ENCODE results near the gene SLC18A3.

The SLC18A3 gene

GRCh38 chr10:49610458-49611165, 502 bp downstream of the SLC18A3 start:
- TF ChIP-seq, protein P1, sequence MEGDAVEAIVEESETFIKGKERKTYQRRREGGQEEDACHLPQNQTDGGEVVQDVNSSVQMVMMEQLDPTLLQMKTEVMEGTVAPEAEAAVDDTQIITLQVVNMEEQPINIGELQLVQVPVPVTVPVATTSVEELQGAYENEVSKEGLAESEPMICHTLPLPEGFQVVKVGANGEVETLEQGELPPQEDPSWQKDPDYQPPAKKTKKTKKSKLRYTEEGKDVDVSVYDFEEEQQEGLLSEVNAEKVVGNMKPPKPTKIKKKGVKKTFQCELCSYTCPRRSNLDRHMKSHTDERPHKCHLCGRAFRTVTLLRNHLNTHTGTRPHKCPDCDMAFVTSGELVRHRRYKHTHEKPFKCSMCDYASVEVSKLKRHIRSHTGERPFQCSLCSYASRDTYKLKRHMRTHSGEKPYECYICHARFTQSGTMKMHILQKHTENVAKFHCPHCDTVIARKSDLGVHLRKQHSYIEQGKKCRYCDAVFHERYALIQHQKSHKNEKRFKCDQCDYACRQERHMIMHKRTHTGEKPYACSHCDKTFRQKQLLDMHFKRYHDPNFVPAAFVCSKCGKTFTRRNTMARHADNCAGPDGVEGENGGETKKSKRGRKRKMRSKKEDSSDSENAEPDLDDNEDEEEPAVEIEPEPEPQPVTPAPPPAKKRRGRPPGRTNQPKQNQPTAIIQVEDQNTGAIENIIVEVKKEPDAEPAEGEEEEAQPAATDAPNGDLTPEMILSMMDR (IDR thresholded peaks at IDR 0.05; ENCODE audit: low read length, missing control alignments): no peak
- no peak for DNase-seq (ENCODE audit: low read depth)
- no peak overlapping the region for H3K4me3 ChIP-seq (replicated peaks; ENCODE audit: low read depth, low read length)

GRCh38 chr10:49611166-49611815, 1.2 kb downstream of the SLC18A3 start:
- TF ChIP-seq, protein P1 (IDR thresholded peaks at IDR 0.05; ENCODE audit: low read length, missing control alignments): no peak
- no peak for DNase-seq (ENCODE audit: low read depth)
- no peak overlapping the region for H3K4me3 ChIP-seq (replicated peaks; ENCODE audit: low read depth, low read length)

DNA sequence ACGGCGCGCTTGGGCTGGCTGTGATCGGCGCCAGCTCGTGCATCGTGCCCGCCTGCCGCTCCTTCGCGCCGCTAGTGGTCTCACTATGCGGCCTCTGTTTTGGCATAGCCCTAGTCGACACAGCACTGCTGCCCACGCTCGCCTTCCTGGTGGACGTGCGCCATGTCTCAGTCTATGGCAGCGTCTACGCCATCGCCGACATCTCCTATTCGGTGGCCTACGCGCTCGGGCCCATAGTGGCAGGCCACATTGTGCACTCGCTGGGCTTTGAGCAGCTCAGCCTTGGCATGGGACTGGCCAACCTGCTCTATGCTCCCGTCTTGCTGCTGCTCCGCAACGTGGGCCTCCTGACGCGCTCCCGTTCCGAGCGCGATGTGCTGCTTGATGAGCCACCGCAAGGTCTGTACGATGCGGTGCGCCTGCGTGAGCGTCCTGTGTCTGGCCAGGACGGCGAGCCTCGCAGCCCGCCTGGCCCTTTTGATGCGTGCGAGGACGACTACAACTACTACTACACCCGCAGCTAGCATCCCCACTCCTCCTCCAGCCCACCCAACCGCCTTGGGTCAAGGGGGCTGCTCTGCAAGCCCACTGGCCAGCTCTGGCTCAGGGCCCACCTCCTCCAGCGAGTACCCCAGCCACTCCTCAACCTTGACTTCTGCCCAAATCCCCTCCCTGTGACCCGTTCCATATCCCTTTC, 1.9 kb downstream of the SLC18A3 start:
- H3K4me3 ChIP-seq (replicated peaks; ENCODE audit: low read depth, low read length): no peak overlapping the region
- no peak for DNase-seq (ENCODE audit: low read depth)
- TF ChIP-seq, protein P1 (IDR thresholded peaks at IDR 0.05; ENCODE audit: low read length, missing control alignments): no peak

DNA sequence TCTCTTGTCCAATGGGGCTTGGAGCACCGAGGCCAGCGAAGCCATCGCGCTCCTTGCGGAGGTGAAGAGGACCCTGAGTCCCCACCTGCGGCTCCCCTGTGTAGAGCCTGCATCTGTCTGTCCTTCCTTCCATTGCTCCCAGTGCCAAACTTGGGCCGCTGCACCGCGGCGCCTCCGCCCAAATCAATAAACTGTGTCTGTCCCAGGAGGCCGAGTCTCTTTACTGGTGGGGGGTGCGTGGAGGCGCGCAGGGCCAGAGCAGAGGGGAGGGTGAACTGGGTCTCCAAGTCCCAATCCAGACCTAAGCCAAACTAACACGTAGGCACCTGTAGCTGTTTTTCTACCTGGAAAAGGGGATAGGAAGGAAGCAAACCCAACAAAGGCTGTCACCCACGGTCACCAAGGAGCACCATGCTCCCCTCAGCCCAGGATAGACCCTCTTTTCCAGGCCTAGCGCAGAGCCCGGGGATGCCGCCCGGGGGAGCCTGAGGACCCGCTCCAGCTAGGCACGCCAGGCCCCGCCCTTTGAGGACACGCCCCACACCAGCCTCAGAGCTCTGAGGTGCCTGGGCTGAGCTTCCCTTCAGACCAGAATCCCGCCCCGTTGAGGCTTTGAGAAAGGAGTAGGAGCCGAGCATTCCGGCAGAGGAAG, 2.5 kb downstream of the SLC18A3 start:
- no peak overlapping the region for H3K4me3 ChIP-seq (replicated peaks; ENCODE audit: low read depth, low read length)
- TF ChIP-seq, protein P1 (IDR thresholded peaks at IDR 0.05; ENCODE audit: low read length, missing control alignments): no peak
- DNase-seq (ENCODE audit: low read depth): no peak

GRCh38 chr10:49613165-49613881, 3.2 kb downstream of the SLC18A3 start:
- DNase-seq (ENCODE audit: low read depth): no peak
- TF ChIP-seq, protein P1 (IDR thresholded peaks at IDR 0.05; ENCODE audit: low read length, missing control alignments): no peak
- no peak overlapping the region for H3K4me3 ChIP-seq (replicated peaks; ENCODE audit: low read depth, low read length)

- no peak within 1 kb of the TSS for H3K4me3 ChIP-seq (replicated peaks; ENCODE audit: low read depth, low read length)
- no peak for DNase-seq (ENCODE audit: low read depth)
- TF ChIP-seq, protein P1 (IDR thresholded peaks at IDR 0.05; ENCODE audit: low read length, missing control alignments): no peak
Measured at GRCh38 chr10:49613882-49614241, 3.8 kb downstream of the SLC18A3 start, which contains the start of gene CHAT. TSS of gene CHAT (plus strand) at chr10:49614037. CDS start at chr10:49614190, 153 bp downstream.
